GM19043 (cell line): Measurements from ENCODE around the gene MMP12.

Experiments
- ATAC-seq: cut with Tn5 transposase; IDR thresholded peaks from one replicate; pipeline ENCODE4 v1.9.1; 2021; ENCODE audit warnings: low read depth; ENCODE audit not compliant: unreplicated experiment

MMP12 gene

DNA sequence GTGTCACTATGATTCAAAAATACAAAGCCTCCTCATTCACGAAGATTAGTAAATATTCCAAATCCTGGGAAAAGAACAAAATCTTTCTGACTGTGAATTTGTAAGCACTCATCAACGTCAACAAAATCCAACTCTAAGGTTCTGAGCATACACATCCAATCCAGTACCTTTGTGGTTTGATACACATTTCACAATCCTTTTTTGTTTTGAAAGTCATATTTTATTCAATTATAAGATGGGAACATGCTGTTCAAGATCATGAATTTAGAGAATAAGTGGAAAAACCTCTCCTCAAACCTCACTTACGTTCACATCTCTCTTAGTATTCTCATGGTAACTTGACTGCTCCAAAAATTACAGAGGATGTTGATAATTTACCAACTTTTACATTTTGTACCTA is 21.7 kb downstream of the MMP12 start:
- ATAC-seq: no peak

GRCh38 chr11:102850973-102851745 is 23.6 kb downstream of the MMP12 start:
- no peak for ATAC-seq

GRCh38 chr11:102849311-102849710 is 25.5 kb downstream of the MMP12 start:
- no peak for ATAC-seq

GRCh38 chr11:102846292-102846691 is 28.5 kb downstream of the MMP12 start:
- no peak for ATAC-seq

GRCh38 chr11:102843489-102843888 is 31.3 kb downstream of the MMP12 start, which contains the start of gene MMP3:
Gene MMP3, minus strand, starts transcription at chr11:102843609. Its CDS starts 63 bp downstream, at chr11:102843546.
- ATAC-seq: no peak

GRCh38 chr11:102842930-102843329 is 31.9 kb downstream of the MMP12 start:
- no peak for ATAC-seq

- no peak for ATAC-seq
Measured at GRCh38 chr11:102840018-102840417, 34.8 kb downstream of the MMP12 start.

DNA sequence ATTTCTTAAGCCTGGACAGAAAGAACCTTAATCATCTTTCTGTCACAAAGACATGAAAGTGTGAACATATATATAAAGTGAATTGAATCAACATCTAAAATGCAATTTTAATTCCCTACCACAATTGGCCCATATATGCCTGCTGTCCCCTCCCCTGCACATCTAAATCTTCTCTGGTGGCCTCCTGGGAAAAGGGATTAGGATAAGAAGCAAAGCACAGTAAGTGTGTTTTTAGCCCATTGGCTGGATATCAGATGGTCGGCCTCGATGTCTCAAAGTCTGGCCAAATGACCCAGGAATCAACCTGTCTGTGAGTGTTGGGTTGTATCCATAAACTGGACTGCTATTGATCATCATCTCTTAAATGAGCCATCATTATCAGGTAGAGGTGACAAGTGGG is 37.1 kb downstream of the MMP12 start:
- no peak for ATAC-seq

GRCh38 chr11:102837156-102837555 is 37.6 kb downstream of the MMP12 start:
- no peak for ATAC-seq

- no peak for ATAC-seq
Measured at GRCh38 chr11:102836290-102836875, 38.4 kb downstream of the MMP12 start.

DNA sequence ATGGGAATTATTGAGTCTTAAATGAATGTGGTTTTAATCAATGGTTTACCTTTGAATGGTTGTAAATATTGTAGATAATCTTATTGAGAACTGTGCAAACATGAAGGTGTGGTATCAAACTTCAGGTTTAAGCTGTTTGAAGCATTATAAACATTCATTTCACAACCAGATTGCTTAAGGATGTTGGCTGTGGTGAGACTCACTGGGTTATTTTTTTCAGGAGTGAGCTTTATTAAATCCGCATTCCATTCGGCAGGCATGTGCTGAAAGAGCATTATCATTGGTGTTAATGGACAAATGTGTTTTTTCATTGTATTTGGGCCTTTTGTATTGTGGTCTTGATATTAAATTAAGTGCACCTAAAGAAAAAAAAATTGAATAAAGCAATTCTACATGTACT is 41.1 kb downstream of the MMP12 start:
- ATAC-seq: no peak

DNA sequence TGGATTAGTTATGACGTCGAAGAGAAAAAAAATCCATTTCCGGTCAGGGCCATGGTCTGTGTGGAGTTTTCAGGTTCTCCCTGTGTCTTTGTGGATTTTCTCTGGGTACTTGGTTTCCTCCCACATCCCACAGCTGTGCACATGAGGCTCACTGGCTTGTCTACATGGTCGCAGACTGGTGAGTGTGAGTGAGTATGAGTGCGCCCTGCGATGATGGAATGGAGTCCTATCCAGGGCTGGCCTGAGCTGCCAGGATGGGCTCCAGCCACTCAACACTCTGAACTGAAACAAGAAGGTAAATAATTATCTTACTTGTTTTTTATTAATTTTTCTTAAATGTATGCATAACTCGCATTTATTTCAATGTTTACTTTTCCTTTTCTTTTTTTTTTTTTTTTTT is 42.2 kb downstream of the MMP12 start:
- no peak for ATAC-seq

DNA sequence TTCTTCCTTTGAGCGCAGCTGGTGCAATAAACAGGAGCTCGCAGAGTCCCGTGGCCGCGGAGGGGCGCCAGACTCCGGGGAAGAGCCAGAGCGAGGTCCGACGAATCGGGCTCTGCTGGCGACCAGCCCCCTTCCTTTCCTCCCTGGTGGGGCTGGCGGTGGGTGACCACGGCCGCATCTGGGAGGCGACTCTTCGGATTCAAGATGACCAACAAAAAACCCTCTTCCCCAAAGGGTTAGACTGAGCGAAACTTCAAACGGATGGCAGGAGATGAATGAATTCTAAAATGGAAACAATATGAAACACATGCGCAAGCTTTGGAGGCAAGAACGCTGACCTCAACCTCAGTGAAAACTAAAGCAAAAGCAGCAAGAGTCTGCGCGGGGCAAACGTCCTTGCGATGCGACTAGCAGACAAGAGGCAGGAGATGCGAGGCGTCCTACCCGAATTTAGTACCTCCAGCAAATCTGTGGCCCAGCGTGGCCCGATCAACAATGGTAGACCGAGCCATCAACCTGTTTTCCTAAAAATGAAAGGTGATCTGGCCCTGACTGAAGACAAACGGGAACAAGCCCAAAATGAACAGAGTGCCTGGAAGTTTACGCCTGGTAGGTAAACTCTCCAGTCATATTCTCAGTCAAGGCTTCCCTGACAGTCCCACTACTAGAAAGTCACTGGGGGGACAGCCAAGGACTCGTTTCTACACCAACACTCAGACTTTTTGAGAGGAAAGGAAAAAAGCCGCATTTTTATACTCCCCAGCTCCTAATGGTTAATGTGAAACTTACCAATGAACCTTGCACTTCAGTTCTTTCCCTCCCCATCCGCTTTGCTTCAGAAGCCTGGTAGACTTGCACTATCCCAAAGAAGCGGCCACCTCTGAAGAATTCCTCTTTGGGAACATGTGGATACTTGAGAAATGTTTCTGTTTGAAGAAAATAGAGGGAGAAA is 43.0 kb downstream of the MMP12 start:
- no peak for ATAC-seq

- no peak for ATAC-seq
Measured at GRCh38 chr11:102831128-102831488, 43.7 kb downstream of the MMP12 start.

DNA sequence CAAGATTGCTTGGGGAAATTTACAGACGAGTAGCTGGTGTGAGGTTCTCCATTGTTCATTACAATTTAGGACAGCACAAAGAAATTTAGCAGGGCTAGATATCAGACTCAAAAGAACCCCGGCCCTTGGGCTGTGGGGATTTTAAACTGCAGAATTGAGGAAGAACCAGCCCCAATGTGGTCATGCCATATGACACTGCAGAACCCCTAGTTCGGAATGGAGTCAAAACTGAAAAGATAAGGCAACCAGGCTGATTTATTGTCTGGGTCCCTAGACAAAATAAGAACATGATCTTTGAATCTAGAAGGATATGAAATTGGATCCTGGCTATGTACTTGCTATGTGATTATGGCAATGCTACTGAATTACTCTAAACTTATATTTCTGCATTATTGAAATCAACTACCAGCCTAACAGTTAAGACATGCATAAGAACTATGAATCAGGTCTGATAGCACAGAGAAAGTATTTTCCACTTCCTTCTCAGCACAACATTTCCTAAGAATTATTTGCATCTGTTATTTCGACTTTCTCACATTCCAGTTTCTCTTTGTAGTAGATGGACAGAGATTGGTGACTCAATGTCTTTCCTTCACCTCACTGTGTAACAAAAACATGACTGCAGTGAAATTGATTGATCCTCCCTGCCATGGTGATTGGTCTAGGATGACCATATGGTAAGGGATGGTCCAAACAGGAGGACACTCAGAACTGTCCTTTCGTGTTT is 44.6 kb downstream of the MMP12 start:
- ATAC-seq: no peak

GRCh38 chr11:102829316-102830000 is 45.3 kb downstream of the MMP12 start:
- no peak for ATAC-seq

GRCh38 chr11:102824556-102824955 is 50.2 kb downstream of the MMP12 start:
- no peak for ATAC-seq

DNA sequence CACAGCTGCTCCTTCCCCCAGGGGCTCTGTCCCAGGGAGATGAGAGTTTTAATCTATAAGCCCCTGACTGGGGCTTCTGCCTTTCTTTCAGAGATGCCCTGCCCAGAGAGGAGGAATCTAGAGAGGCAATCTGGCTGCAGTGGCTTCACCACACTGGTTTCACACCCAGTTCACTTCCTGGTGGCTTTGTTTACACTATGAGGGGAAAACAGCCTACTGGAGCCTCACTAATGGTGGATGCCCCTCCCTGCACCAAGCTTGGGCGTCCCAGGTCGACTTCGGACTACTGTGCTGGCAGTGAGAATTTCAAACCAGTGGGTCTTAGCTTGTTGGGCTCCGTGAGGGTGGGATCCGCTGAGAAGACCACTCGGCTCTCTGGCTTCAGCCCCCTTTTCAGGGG is 55.3 kb downstream of the MMP12 start:
- no peak for ATAC-seq

- no peak for ATAC-seq
Measured at GRCh38 chr11:102813484-102813883, 61.3 kb downstream of the MMP12 start.
